OCI-LY1 (cell line): Measurements from ENCODE around the gene GFOD1.

Experiments used
- EZH2 ChIP-seq: fragments of 200-600 bp; sonication (generic), shearing (Covaris generic); IDR thresholded peaks from 2 replicates; pipeline ENCODE4 v1.8.0; 2017; ENCODE audit warnings: borderline replicate concordance, mixed run types, mild to moderate bottlenecking, antibody characterized with exemption, low read length, moderate library complexity, mixed read lengths
- TF ChIP-seq, protein P1 (sequence below): fragments of 200-600 bp; sonication (generic), shearing (Covaris generic); IDR thresholded peaks from 2 replicates; pipeline ENCODE4 v1.5.1; 2017; ENCODE audit warnings: mild to moderate bottlenecking, antibody characterized with exemption, low read length, moderate library complexity, mixed read lengths

DNA sequence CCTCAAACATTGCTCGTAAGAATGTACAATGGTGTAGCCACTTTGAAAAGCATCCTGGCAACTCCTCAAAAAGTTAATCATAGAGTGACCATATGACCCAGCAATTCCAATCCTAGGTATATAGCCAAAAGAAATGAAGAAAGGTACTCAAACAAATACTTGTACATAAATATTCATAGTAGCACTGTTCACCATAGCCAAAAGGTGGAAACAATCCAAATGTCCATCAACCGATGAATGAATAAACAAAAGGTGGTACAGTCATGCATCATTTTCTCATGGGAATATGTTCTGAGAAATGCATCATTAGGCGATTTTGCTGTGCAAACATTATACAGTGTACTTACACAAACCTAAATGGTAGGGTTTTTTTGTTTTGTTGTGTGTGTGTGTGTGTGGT lies 84.7 kb downstream of the GFOD1 start:
- TF ChIP-seq, protein P1, sequence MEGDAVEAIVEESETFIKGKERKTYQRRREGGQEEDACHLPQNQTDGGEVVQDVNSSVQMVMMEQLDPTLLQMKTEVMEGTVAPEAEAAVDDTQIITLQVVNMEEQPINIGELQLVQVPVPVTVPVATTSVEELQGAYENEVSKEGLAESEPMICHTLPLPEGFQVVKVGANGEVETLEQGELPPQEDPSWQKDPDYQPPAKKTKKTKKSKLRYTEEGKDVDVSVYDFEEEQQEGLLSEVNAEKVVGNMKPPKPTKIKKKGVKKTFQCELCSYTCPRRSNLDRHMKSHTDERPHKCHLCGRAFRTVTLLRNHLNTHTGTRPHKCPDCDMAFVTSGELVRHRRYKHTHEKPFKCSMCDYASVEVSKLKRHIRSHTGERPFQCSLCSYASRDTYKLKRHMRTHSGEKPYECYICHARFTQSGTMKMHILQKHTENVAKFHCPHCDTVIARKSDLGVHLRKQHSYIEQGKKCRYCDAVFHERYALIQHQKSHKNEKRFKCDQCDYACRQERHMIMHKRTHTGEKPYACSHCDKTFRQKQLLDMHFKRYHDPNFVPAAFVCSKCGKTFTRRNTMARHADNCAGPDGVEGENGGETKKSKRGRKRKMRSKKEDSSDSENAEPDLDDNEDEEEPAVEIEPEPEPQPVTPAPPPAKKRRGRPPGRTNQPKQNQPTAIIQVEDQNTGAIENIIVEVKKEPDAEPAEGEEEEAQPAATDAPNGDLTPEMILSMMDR = no peak
- TF ChIP-seq EZH2 = no peak
